ACC112 (cell line): ENCODE data around the gene DIRAS1.

Source experiments
- H2AFZ ChIP-seq: fragments of 200-600 bp; sonication (generic); one replicate; pipeline ENCODE4 v1.6.0; 2017; ENCODE audit warnings: antibody characterized with exemption, low read length; ENCODE audit not compliant: unreplicated experiment
- H3K27ac ChIP-seq: fragments of 200-600 bp; sonication (generic); 2 replicates; pipeline ENCODE4 v1.5.1; 2014; ENCODE audit warnings: low read depth, mild to moderate bottlenecking, antibody characterized with exemption, low read length, moderate library complexity
- H3K27me3 ChIP-seq: fragments of 200-600 bp; sonication (generic); 2 replicates; pipeline ENCODE4 v1.6.1; 2014; ENCODE audit warnings: mild to moderate bottlenecking, antibody characterized with exemption, low read length, moderate library complexity, mixed read lengths; ENCODE audit not compliant: insufficient read depth
- H3K36me3 ChIP-seq: fragments of 200-600 bp; sonication (generic); 2 replicates; pipeline ENCODE4 v1.6.1; 2016; ENCODE audit warnings: mild to moderate bottlenecking, antibody characterized with exemption, low read length, moderate library complexity, mixed read lengths; ENCODE audit not compliant: insufficient read depth
- H3K4me1 ChIP-seq: fragments of 200-600 bp; sonication (generic); one replicate; pipeline ENCODE4 v1.6.1; 2016; ENCODE audit warnings: low read length, mixed read lengths; ENCODE audit not compliant: insufficient read depth, unreplicated experiment, control insufficient read depth
- H3K4me3 ChIP-seq: fragments of 200-600 bp; sonication (generic); 2 replicates; pipeline ENCODE4 v1.5.1; 2014; ENCODE audit warnings: mild to moderate bottlenecking, low read depth, low read length
- H3K79me2 ChIP-seq: fragments of 200-600 bp; sonication (generic); one replicate; pipeline ENCODE4 v1.6.0; 2016; ENCODE audit warnings: low read length; ENCODE audit not compliant: control insufficient read depth, unreplicated experiment, insufficient read depth

The DIRAS1 gene

DNA sequence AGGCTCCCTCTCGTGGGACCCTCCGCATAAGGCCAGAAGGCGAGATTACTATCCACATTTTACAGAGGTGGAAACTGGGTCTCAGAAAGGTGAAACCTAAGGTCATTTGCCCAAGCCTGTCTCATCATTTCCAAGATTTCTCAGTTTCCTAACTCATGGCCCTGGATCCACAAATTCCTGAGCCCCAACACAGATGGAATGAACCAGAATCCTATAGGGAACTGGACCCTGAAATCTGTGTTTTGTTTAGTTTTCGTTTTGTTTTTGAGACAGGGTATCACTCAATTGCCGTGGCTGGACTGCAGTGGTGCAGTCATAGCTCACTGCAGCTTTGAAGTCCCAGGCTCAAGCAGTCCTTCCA lies 18.1 kb downstream of the DIRAS1 start:
- H3K79me2 ChIP-seq, result no peaks in the 10 kb centered on the region
- no peak overlapping the region for H3K27ac ChIP-seq
- H3K4me3 ChIP-seq, result no peak overlapping the region
- H3K36me3 ChIP-seq, result no peaks in the 10 kb centered on the region
- no peak overlapping the region for H2AFZ ChIP-seq
- H3K27me3 ChIP-seq, result peaks cover 36% of the 10 kb centered on the region
- no peaks in the 10 kb centered on the region for H3K4me1 ChIP-seq

DNA sequence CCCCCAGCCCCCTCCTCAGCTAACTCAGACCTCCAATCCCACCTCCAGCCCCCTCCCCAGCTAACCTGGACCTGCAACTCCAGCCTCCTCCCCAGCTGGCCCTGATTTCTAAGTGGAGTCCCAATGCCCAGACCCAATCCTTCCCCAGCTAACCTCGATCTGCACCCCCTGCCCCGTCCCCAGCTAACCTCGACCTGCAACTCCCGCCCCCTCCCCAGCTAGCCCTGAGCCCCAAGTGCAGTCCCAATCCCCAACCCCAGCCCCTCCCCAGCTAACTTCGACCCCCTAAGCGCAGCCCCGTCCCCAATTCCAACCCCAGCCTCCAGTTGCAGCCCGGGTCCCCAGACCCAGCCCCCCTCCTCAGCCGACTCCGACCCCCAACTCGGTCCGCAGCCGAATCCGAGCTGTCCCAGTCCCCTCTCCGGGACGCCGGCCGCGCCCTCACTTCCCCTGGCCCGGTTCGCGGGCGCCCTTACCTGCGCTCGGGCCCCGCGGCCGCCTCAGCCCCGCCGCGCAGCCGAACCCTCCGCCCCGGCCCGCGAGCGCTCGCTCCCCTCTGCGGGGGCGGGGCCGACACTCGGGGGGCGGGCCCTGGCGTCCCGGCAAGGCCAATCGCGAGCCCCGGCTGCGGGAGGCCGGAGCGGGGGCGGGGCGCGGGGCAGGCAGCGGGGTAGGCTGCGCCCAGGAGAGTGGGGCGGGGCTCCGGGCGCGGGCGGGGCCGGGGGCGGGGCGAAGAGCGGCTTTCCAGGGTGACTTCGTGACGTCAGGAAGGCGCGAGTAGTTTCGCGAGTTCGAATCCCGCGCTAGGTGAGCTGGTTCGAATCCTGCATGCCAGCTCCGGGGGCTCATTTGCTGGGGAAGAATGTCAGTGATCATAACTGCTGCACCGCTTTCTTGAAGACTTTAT lies 18.7 kb downstream of the DIRAS1 start, which contains the start of gene GNG7:
Gene GNG7, minus strand, starts transcription at position 525 of the 907 bp plus-strand sequence. CDS start 182,006 bp downstream, outside the sequence.
- no peak within 1 kb of the TSS for H2AFZ ChIP-seq

DNA sequence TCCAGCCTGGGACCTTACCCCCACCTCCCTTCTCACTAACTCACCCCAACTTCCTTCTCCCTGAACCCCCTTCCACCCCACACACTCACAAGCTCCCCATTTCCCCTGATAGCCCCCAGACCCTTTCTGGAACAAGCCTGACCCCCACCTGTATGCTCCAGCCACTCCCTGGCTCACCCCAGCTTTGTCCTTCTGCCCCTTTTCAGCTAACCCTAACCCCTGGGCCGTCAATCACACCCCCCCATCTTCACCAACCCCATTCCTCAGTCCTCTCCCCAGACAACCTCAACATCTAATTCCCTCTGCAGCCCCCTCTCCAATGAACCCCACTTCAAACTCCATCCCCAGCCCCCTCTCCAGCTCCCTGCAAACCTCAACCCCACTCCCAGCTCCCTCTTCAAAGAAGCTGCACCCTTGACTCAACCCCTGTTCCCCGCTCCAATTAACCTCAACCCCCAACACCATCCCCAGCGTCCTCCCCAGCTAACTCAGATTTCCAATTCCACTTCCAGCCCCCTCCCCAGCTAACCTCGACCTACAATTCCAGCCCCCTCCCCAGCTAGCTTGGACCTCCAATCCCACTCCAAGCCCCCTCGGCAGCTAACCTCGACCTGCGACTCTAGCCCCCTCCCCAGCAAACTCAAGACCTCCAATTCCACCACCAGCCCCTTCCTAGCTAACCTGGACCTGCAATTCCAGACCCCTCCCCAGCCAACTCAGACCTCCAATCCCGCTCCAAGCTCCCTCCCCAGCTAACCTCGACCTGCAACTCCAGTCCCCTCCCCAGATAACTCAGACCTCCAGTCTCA lies 19.6 kb downstream of the DIRAS1 start:
- Histone ChIP-seq H3K79me2 (no peaks in the 10 kb centered on the region), H3K27me3 (peaks cover 36% of the 10 kb centered on the region), H3K27ac (no peak overlapping the region), H3K36me3 (no peaks in the 10 kb centered on the region), H3K4me3 (no peak overlapping the region), H2AFZ (no peak overlapping the region), H3K4me1 (no peaks in the 10 kb centered on the region)

More for the DNA sequence above, 18.7 kb downstream of the DIRAS1 start, which contains the start of gene GNG7:
- H3K36me3 ChIP-seq, result no peaks in the 10 kb centered on the region
- peaks cover 36% of the 10 kb centered on the region for H3K27me3 ChIP-seq
- no peak within 1 kb of the TSS for H3K27ac ChIP-seq
- no peaks in the 10 kb centered on the region for H3K79me2 ChIP-seq
- H3K4me3 ChIP-seq, result no peak within 1 kb of the TSS
- no peaks in the 10 kb centered on the region for H3K4me1 ChIP-seq

DNA sequence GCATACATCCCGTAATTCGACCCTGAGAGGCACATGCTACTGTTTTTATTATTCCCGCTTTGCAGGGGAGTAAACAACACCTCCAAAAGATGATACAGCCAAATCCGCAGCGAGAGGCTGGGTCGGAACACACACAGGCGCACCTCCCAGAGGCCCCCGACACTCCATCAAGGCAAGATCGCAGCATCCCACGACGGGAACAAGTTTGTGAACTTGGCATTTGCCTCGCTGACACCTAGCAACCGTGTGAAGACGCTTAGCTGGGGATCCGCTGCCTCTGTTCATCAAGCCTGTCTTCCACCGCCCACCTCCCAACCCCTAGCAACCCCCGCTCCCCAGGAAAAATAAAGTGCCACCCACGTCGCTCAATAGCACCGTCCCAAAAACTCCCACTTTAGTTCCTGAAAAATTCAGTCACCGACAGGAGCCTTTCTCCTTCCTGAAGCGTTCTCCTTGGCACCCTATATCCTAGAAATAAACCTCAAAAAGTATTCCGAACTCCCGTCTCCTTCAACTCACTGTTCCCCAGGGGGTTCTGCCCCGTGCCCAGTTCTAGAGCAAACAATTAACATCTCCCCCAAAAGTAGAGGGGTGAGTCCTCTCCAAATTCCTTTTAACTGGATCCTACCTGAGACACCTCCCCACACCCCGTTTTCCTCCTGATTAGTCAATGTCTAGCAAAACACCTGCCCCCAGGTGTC lies 20.4 kb downstream of the DIRAS1 start:
- Histone ChIP-seq H3K4me1 (no peaks in the 10 kb centered on the region), H3K27ac (no peak overlapping the region), H3K79me2 (no peaks in the 10 kb centered on the region)

DNA sequence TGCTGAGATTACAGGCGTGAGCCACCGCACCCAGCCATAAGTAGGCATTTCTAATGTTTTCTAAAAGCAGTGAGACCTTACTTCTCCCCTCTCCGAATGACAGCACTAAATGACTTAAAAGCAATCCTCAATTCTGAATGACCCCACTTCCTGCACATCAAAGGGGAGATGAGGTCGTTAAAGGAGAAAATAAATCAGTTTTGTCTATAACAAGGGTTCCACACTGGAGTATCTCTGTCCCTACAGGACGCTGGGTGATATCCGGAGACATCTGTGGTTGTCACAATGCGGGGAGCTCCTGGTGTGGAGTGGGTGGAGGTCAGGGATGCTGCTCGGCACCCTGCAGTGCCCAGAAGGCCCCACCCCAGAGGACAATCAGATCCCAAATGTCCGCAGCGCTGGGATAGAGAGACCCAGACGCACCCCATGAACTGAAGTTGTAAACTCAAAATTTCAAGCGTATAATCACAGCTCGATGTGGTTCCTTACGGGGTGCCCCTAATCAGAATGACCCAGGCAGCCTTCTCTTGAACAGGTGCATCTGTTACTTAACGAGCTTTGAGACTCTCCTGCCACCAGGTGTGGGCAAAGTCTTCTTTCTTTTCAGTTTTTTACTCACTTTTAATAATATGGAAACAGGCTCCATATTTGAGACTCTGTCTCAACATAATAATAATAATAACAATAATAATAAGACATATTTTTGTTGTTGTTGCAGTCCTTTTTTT lies 21.6 kb downstream of the DIRAS1 start:
- no peak overlapping the region for H3K4me3 ChIP-seq

More for the DNA sequence above, 20.4 kb downstream of the DIRAS1 start:
- peaks cover 36% of the 10 kb centered on the region for H3K27me3 ChIP-seq
- no peak overlapping the region for H3K4me3 ChIP-seq
- no peaks in the 10 kb centered on the region for H3K36me3 ChIP-seq
- H2AFZ ChIP-seq, result no peak overlapping the region

DNA sequence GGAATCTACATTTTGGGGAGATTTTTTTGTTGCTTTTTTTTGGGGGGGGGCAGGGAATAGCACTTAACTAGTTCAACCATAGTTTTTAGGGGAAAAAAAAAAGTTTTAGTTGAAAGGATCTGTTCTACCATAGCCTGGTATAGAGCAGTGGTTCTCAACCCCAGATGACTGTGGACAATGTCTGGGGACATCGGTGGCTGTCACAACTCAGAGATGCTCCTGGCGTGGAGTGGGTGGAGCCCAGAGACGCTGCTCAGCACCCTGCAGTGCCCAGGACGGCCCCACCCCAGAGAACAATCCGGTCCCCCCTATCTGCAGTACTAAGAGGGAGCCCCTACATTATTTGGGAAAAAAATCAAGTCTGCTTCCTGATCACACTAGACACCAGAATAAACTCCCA lies 27.0 kb downstream of the DIRAS1 start:
- Histone ChIP-seq H3K27me3 (peaks cover 12% of the 10 kb centered on the region), H2AFZ (no peak overlapping the region), H3K4me1 (no peaks in the 10 kb centered on the region), H3K36me3 (no peaks in the 10 kb centered on the region), H3K27ac (no peak overlapping the region), H3K4me3 (no peak overlapping the region), H3K79me2 (no peaks in the 10 kb centered on the region)

More for the DNA sequence above, 21.6 kb downstream of the DIRAS1 start:
- Histone ChIP-seq H3K36me3 (no peaks in the 10 kb centered on the region), H3K4me1 (no peaks in the 10 kb centered on the region), H3K79me2 (no peaks in the 10 kb centered on the region), H3K27ac (no peak overlapping the region), H2AFZ (no peak overlapping the region), H3K27me3 (peaks cover 37% of the 10 kb centered on the region)

DNA sequence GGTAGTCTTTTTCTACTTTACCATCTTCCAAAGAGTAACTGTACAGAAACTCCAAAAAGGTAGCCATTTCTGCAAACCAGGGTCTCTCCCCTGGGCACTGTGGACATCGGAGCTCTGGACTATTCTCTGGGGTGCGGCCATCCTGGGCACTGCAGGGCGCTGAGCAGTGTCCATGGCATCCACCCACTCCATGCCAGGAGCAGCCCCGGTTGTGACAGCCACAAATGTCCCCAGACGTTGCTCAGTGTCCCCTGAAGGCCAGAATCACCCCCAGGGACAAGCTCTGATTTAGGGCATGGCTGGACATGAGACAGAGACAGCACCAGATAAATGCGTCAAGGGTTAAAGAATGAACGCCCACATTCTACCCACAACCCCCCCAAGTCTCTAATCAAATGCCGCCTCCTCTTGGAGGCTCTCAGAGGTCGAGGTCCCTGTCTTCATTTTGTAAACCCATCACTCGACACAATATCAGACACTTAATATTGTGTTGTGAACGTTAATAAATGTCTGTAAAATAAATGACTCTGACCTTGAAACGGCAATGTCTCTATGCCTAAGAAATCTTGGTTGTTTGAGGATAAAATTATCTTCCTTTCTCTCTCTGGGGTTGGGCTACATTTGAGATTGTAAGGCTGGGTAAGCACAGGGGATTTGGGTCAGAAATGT lies 27.5 kb downstream of the DIRAS1 start:
- no peak overlapping the region for H3K27ac ChIP-seq
- H3K36me3 ChIP-seq, result no peaks in the 10 kb centered on the region
- no peaks in the 10 kb centered on the region for H3K79me2 ChIP-seq
- no peaks in the 10 kb centered on the region for H3K4me1 ChIP-seq
- peaks cover 12% of the 10 kb centered on the region for H3K27me3 ChIP-seq
- no peak overlapping the region for H2AFZ ChIP-seq
- no peak overlapping the region for H3K4me3 ChIP-seq

DNA sequence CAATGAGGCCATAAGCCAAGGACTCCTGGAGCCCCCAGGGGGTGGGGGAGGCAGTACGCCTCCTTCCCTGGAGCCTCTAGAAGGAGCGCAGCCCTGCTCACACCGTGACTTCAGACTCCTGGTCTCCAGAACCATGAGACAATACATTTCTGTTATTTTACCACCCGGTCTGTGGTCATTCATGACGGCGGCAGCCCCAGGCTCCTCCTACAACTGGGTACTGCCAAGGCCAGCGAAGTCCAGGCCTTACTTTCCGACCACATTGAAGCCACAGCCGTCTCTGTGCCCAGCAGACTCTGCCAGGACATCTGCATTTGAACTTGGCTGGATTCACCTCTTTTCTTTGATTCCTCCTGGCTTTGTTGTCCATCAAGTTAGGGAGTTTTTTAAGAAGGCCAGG lies 29.2 kb downstream of the DIRAS1 start:
- Histone ChIP-seq H3K4me3 (no peak overlapping the region), H3K36me3 (no peaks in the 10 kb centered on the region), H3K27me3 (peaks cover 12% of the 10 kb centered on the region), H2AFZ (no peak overlapping the region), H3K4me1 (no peaks in the 10 kb centered on the region), H3K27ac (no peak overlapping the region), H3K79me2 (no peaks in the 10 kb centered on the region)

DNA sequence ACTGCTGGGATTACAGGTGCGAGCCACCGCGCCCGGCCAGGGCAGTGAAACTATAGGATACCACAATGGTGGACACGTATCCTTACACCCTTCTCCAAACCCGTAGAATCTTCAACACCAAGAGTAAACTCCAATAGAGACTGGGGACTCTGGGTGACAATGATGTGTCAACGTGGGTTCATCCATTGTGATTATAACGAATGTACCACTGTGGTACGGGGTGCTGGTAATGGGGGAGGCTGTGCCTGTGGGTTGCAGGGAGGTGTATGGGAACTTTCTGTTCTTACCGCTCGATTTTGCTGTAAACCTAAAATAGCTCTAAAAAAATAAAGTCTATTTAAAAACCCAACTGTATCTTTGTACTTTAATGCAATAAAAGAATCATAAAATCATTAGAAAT lies 30.3 kb downstream of the DIRAS1 start:
- Histone ChIP-seq H3K27me3 (peaks cover 12% of the 10 kb centered on the region), H3K36me3 (no peaks in the 10 kb centered on the region), H3K27ac (no peak overlapping the region), H3K4me3 (no peak overlapping the region), H3K4me1 (no peaks in the 10 kb centered on the region), H2AFZ (no peak overlapping the region), H3K79me2 (no peaks in the 10 kb centered on the region)
